Kidney epithelial cell (primary cell): ENCODE data around the gene MMP17. TPM values are rescaled to one million over a fixed set of nuclear protein-coding genes. Genes with fewer than 3 reads are reported as not detected.

ENCODE experiments used
- DNase-seq: peaks from one replicate; pipeline ENCODE4 v3.0.0-alpha.2; 2010; ENCODE audit warnings: low read depth
- H3K27me3 ChIP-seq: 2 replicates; pipeline ENCODE4 v1.6.0; 2011; ENCODE audit warnings: low read length; ENCODE audit not compliant: control insufficient read depth, insufficient read depth
- H3K36me3 ChIP-seq: 2 replicates; pipeline ENCODE4 v1.5.1; 2011; ENCODE audit warnings: low read length; ENCODE audit not compliant: control insufficient read depth, insufficient read depth
- H3K4me3 ChIP-seq: 2 replicates; pipeline ENCODE4 v1.5.1; 2011; ENCODE audit warnings: low read depth, mild to moderate bottlenecking, control low read depth, low read length
- total RNA-seq: library from RNA; depleted of rRNA; stranded (reverse); fragments of >200 nt; gene quantifications from 2 replicates; pipeline ENCODE4 v1.2.3, GENCODE V29; 2015
- TF ChIP-seq, protein P1 (sequence below): IDR thresholded peaks from 2 replicates; pipeline ENCODE4 v1.5.1; 2011; ENCODE audit warnings: mild to moderate bottlenecking, moderate library complexity, low read length, control low read depth, inconsistent platforms; ENCODE audit not compliant: insufficient read depth, poor library complexity, severe bottlenecking

The MMP17 gene
- total RNA-seq, 1 donor from 2014 or later: 1.7 TPM

DNA sequence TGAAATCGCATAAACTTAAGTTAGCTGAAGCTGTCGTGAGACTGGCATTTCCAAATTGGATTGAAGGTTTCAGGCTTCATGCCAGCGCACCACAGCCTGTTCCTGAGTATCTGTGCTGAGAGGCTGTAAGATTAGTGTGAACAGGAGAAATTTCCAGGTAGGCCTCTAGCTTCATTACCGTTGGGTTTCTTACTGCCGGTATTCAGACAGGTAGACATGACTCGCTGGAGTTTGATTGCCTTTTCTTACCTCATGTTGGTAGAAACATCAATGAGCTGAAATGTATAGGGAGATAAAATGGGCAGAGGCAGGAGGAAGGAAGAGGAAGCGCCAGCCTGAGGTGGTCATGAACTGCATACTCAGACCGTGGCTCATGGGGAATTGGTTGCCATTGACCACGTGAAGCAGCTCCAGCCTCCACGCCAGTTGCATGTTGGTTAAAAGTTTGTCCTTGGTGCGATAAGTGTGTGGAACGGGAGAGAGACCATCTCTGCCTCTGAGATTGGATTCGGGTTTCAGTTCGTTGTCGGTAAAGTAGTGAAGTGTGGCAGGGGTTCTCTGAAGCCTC is 42.3 kb upstream of the MMP17 start:
- TF ChIP-seq, protein P1, sequence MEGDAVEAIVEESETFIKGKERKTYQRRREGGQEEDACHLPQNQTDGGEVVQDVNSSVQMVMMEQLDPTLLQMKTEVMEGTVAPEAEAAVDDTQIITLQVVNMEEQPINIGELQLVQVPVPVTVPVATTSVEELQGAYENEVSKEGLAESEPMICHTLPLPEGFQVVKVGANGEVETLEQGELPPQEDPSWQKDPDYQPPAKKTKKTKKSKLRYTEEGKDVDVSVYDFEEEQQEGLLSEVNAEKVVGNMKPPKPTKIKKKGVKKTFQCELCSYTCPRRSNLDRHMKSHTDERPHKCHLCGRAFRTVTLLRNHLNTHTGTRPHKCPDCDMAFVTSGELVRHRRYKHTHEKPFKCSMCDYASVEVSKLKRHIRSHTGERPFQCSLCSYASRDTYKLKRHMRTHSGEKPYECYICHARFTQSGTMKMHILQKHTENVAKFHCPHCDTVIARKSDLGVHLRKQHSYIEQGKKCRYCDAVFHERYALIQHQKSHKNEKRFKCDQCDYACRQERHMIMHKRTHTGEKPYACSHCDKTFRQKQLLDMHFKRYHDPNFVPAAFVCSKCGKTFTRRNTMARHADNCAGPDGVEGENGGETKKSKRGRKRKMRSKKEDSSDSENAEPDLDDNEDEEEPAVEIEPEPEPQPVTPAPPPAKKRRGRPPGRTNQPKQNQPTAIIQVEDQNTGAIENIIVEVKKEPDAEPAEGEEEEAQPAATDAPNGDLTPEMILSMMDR: no peak
- Histone ChIP-seq H3K4me3 (no peak overlapping the region), H3K36me3 (peaks cover 2% of the 10 kb centered on the region), H3K27me3 (no peaks in the 10 kb centered on the region)
- DNase-seq: no peak

DNA sequence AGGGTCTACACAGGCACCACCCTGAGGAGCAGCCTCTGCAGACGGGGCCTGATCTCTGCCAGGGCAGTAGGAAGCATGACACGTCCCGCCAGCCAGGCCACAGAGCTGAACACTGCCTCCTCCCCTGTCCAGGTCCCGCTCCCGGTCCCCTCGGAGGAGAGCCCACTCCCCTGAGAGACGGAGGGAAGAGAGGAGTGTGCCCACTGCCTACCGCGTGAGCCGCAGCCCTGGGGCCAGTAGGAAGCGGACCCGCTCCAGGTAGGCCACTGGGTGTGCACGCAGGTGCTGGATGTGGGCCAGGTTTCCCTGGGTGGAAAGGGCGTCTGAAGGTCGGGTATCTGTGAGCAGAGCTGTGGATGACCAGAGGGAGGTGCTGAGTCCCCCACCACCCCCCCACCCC is 41.9 kb upstream of the MMP17 start:
- no peak overlapping the region for H3K4me3 ChIP-seq
- peaks cover 2% of the 10 kb centered on the region for H3K36me3 ChIP-seq
- TF ChIP-seq, protein P1: no peak
- no peaks in the 10 kb centered on the region for H3K27me3 ChIP-seq
- DNase-seq: no peak

DNA sequence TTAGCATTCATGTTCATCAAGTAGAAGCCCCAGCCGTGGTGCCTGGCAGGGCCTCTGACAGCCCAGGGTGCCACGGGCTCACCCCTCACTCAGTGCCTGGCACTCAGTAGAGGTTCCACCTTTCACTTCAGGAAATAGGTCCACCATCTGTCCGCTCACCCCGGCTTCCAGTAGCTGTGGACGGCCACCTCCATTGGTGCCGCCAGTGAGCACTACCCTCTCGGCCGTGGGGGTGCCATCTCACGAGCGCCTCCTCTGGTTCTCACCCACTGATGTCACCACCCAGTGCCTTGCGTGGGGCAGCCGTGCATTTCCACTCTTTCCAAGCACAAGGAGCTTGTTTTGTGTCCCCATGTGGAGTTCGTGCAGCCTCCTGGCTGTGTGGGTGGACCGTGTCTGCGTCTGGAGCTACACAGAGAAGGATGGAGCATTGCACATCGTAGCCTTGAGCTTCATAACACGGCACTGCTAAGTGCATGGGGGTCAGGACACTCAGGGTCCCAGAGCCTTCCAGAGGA is 41.0 kb upstream of the MMP17 start:
- no peak for DNase-seq
- TF ChIP-seq, protein P1: no peak
- H3K36me3 ChIP-seq: peaks cover 2% of the 10 kb centered on the region
- no peaks in the 10 kb centered on the region for H3K27me3 ChIP-seq
- no peak overlapping the region for H3K4me3 ChIP-seq

DNA sequence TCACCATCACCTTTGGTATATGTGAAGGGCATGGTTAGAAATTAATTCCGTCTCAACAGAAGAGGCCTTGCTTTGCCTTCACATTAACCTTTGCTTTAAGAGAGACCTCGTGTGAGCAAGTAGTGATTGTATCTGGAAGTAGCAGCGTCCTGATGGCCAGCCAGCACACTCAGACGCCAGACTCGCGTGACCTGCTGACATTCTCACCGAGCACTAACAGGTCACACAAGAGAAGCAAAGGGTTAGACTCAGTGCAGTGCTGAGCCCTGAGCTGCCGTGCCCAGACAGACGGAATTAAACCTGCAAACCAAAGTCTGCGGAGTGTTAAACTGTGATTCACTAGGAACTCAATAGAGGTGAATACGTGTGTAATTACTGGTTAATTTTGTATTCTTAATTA is 40.1 kb upstream of the MMP17 start:
- DNase-seq: no peak
- TF ChIP-seq, protein P1: no peak
- H3K36me3 ChIP-seq: peaks cover 2% of the 10 kb centered on the region

DNA sequence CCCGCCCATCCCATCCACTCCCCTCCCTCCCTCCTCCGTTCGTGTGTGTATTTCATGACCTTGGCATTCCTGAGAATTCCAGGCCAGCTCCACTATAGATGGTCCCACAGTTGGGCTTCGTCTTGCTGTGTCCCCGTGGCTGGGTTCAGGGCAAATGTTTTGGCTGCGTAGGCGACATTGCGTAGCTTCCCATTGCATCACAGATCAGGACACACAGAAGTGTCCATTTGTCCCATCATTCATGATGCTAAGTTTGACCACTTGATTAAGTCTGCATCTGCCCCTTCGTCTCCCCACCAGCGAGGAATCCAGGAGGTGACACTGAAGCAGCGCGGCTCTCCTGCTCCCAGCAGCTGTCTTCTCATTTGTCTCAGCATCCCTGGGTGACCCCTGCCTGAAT is 38.6 kb upstream of the MMP17 start:
- H3K36me3 ChIP-seq: peaks cover 2% of the 10 kb centered on the region
- no peaks in the 10 kb centered on the region for H3K27me3 ChIP-seq
- no peak overlapping the region for H3K4me3 ChIP-seq
- DNase-seq: no peak
- TF ChIP-seq, protein P1: no peak

More for the DNA sequence above, 40.1 kb upstream of the MMP17 start:
- Histone ChIP-seq H3K27me3 (no peaks in the 10 kb centered on the region), H3K4me3 (no peak overlapping the region)

DNA sequence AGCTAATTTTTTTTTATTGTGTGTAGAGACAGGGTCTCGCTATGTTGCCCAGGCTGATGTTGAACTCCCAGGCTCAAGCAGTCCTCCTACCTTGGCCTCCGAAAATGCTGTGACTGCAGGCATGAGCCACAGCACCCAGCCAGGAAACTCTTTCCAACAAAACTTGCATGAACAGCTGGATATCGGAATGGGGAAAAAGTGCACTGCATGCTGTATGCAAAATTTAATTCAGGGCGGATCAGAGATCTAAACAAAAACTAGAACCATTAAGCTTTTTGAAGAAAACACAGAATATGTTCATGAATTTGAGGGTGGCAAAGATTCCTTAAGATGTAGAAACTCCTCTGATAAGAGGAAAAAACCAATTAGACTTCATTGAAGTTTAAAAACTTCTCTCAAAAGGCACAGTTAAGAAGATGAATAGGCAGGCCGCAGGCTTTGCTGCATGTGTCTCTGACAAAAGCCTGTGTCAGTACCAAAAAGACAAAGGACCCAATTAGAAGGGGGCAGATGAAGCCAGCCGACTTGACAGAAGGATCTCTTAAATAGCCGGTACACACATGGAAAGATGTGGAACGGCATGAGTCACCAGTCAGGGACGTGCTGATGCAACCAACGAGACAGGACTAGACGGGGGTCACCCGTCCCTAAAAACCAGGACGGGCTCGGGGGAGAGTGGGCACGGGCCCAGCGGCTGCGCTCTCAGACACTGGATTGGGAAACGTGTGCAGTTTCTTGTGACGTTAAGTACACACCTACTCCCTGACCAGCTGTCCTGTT is 34.8 kb upstream of the MMP17 start:
- TF ChIP-seq, protein P1: no peak
- no peaks in the 10 kb centered on the region for H3K27me3 ChIP-seq
- H3K36me3 ChIP-seq: no peaks in the 10 kb centered on the region
- H3K4me3 ChIP-seq: no peak overlapping the region
- DNase-seq: no peak
